ENCODE data around the gene DIP2C. TPM values are rescaled to one million over a fixed set of nuclear protein-coding genes. Genes with fewer than 3 reads are reported as not detected.

DIP2C gene
- total RNA-seq, 1 experiment from 2014 or later: 11.0 TPM

DNA sequence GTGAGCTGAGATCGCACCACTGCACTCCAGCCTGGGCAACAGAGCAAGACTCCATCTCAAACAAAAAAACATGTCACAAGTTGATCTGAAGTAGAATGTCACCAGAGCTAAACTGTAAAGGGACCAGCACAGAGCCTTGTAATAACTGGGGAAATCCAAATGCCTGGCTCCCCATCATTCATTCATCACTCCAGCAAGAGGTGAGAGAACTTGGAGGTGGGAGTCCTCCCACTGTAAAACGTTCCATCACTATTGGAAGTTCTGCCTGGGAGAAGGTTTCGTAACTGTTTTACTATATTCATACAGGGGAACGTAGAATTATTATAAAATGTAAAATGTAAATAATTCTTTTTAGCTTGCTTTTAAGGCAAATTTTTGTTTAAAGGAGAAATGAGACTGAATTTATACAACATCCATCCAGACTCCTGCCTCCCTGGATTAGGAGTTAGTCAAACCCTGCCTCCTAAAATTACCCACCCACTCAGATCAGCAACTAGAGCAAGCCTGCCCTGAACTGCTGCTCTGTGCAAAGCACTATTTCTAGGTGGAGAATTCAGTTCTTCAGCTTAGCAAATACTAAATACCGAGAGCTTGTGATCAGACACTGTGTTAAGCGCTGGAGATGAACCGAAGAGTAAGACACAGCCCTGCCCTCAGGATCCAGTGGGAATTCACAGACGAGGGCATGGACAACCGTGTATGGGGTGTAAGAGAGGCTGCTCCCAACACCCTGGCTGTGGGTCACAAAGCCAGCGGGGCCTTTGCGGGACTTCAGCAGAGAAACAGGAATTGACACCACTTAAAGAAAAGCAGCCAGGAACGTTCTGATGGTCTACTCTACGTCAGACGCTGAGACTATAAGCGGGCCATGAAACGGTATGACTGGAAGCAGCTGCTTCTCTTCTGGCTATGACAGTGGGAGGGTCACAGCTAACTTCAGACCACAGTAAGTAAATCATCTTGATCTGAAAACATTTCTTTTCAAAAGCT is 345.9 kb downstream of the DIP2C start:
- CTCF ChIA-PET: no interaction called here
- no peak overlapping the region for H3K27ac Mint-ChIP-seq
- no peaks in the 10 kb centered on the region for H3K4me1 Mint-ChIP-seq
- H3K36me3 Mint-ChIP-seq: peaks cover 9% of the 10 kb centered on the region; the same call in 1 of the 2 replicates
- H3K27me3 Mint-ChIP-seq (ENCODE audit: low read depth): no peaks in the 10 kb centered on the region
- no peak overlapping the region for H3K4me3 Mint-ChIP-seq
- ATAC-seq: no peak
- TF ChIP-seq, protein P1, sequence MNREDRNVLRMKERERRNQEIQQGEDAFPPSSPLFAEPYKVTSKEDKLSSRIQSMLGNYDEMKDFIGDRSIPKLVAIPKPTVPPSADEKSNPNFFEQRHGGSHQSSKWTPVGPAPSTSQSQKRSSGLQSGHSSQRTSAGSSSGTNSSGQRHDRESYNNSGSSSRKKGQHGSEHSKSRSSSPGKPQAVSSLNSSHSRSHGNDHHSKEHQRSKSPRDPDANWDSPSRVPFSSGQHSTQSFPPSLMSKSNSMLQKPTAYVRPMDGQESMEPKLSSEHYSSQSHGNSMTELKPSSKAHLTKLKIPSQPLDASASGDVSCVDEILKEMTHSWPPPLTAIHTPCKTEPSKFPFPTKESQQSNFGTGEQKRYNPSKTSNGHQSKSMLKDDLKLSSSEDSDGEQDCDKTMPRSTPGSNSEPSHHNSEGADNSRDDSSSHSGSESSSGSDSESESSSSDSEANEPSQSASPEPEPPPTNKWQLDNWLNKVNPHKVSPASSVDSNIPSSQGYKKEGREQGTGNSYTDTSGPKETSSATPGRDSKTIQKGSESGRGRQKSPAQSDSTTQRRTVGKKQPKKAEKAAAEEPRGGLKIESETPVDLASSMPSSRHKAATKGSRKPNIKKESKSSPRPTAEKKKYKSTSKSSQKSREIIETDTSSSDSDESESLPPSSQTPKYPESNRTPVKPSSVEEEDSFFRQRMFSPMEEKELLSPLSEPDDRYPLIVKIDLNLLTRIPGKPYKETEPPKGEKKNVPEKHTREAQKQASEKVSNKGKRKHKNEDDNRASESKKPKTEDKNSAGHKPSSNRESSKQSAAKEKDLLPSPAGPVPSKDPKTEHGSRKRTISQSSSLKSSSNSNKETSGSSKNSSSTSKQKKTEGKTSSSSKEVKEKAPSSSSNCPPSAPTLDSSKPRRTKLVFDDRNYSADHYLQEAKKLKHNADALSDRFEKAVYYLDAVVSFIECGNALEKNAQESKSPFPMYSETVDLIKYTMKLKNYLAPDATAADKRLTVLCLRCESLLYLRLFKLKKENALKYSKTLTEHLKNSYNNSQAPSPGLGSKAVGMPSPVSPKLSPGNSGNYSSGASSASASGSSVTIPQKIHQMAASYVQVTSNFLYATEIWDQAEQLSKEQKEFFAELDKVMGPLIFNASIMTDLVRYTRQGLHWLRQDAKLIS (CRISPR knock-in tag; IDR thresholded peaks at IDR 0.05; ENCODE audit: borderline replicate concordance): no peak
- no peak for TF ChIP-seq ZNF138 (CRISPR knock-in tag; conservative IDR thresholded peaks at IDR 0.05)
- TF ChIP-seq, protein P2, sequence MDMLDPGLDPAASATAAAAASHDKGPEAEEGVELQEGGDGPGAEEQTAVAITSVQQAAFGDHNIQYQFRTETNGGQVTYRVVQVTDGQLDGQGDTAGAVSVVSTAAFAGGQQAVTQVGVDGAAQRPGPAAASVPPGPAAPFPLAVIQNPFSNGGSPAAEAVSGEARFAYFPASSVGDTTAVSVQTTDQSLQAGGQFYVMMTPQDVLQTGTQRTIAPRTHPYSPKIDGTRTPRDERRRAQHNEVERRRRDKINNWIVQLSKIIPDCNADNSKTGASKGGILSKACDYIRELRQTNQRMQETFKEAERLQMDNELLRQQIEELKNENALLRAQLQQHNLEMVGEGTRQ (CRISPR knock-in tag; IDR thresholded peaks at IDR 0.05): no peak
- no peak for TF ChIP-seq MYBL2 (CRISPR knock-in tag; IDR thresholded peaks at IDR 0.05)
- TF ChIP-seq TEAD1 (CRISPR knock-in tag; IDR thresholded peaks at IDR 0.05): no peak
- TF ChIP-seq EMX1 (CRISPR knock-in tag; IDR thresholded peaks at IDR 0.05): no peak
- TF ChIP-seq NFYB (CRISPR knock-in tag; conservative IDR thresholded peaks at IDR 0.05; ENCODE audit: low read depth): no peak
- TF ChIP-seq ELF4 (CRISPR knock-in tag; IDR thresholded peaks at IDR 0.05; ENCODE audit: low read depth): no peak
- TF ChIP-seq, protein P3, sequence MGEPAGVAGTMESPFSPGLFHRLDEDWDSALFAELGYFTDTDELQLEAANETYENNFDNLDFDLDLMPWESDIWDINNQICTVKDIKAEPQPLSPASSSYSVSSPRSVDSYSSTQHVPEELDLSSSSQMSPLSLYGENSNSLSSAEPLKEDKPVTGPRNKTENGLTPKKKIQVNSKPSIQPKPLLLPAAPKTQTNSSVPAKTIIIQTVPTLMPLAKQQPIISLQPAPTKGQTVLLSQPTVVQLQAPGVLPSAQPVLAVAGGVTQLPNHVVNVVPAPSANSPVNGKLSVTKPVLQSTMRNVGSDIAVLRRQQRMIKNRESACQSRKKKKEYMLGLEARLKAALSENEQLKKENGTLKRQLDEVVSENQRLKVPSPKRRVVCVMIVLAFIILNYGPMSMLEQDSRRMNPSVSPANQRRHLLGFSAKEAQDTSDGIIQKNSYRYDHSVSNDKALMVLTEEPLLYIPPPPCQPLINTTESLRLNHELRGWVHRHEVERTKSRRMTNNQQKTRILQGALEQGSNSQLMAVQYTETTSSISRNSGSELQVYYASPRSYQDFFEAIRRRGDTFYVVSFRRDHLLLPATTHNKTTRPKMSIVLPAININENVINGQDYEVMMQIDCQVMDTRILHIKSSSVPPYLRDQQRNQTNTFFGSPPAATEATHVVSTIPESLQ (CRISPR knock-in tag; IDR thresholded peaks at IDR 0.05): no peak
- TF ChIP-seq, protein P4, sequence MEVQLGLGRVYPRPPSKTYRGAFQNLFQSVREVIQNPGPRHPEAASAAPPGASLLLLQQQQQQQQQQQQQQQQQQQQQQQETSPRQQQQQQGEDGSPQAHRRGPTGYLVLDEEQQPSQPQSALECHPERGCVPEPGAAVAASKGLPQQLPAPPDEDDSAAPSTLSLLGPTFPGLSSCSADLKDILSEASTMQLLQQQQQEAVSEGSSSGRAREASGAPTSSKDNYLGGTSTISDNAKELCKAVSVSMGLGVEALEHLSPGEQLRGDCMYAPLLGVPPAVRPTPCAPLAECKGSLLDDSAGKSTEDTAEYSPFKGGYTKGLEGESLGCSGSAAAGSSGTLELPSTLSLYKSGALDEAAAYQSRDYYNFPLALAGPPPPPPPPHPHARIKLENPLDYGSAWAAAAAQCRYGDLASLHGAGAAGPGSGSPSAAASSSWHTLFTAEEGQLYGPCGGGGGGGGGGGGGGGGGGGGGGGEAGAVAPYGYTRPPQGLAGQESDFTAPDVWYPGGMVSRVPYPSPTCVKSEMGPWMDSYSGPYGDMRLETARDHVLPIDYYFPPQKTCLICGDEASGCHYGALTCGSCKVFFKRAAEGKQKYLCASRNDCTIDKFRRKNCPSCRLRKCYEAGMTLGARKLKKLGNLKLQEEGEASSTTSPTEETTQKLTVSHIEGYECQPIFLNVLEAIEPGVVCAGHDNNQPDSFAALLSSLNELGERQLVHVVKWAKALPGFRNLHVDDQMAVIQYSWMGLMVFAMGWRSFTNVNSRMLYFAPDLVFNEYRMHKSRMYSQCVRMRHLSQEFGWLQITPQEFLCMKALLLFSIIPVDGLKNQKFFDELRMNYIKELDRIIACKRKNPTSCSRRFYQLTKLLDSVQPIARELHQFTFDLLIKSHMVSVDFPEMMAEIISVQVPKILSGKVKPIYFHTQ (CRISPR knock-in tag; IDR thresholded peaks at IDR 0.05): no peak
- TF ChIP-seq ZNF671 (CRISPR knock-in tag; IDR thresholded peaks at IDR 0.05): no peak
- no peaks in the 10 kb centered on the region for H3K9me3 Mint-ChIP-seq
- POLR2A ChIA-PET: no interaction called here
- DNase-seq (ENCODE audit: low spot score): no peak

DNA sequence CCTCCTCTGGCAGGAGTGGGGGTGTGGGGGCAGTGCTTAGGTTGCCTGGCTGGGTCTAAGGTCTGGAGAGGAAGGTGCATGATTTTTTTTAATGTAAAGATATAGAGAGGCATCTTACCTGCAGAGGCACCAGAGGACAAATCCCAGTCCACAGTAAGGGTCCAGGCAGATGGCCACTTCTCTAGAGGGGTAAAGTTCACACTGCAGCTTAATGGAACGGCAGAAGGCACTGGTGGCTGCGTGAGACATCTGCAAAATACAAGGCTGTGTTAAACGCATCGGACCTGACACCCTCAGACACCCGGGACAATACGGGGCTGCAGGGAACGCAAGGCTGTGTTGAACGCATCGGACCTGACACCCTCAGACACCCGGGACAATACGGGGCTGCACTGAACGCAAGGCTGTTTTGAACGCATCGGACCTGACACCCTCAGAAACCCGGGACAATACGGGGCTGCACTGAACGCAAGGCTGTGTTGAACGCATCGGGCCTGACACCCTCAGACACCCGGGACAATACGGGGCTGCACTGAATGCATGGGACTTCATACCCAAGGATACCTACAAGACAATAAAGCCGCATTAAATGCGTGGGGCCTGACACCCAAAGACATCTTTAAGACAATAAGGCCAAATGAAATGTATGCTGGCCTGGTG is 348.3 kb downstream of the DIP2C start:
- Mint-ChIP-seq H3K4me3 (no peak overlapping the region), H3K9me3 (no peaks in the 10 kb centered on the region), H3K27ac (no peak overlapping the region), H3K4me1 (no peaks in the 10 kb centered on the region), H3K36me3 (peaks cover 17% of the 10 kb centered on the region), H3K27me3 (ENCODE audit: low read depth) (no peaks in the 10 kb centered on the region)
- CTCF ChIA-PET: no interaction called here
- no peak for ATAC-seq
- no peak for DNase-seq (ENCODE audit: low spot score)
- POLR2A ChIA-PET: no interaction called here
- TF ChIP-seq, protein P5, sequence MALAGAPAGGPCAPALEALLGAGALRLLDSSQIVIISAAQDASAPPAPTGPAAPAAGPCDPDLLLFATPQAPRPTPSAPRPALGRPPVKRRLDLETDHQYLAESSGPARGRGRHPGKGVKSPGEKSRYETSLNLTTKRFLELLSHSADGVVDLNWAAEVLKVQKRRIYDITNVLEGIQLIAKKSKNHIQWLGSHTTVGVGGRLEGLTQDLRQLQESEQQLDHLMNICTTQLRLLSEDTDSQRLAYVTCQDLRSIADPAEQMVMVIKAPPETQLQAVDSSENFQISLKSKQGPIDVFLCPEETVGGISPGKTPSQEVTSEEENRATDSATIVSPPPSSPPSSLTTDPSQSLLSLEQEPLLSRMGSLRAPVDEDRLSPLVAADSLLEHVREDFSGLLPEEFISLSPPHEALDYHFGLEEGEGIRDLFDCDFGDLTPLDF (CRISPR knock-in tag; IDR thresholded peaks at IDR 0.05): no peak
- TF ChIP-seq, protein P6, sequence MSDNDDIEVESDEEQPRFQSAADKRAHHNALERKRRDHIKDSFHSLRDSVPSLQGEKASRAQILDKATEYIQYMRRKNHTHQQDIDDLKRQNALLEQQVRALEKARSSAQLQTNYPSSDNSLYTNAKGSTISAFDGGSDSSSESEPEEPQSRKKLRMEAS (CRISPR knock-in tag; IDR thresholded peaks at IDR 0.05): no peak
- TF ChIP-seq, protein P3 (CRISPR knock-in tag; IDR thresholded peaks at IDR 0.05): no peak
- TF ChIP-seq ZNF396 (CRISPR knock-in tag; IDR thresholded peaks at IDR 0.05; ENCODE audit: borderline replicate concordance): no peak
- TF ChIP-seq, protein P1 (CRISPR knock-in tag; IDR thresholded peaks at IDR 0.05; ENCODE audit: borderline replicate concordance): no peak

Measured in WTC11 (cell line).